ENCODE data around the gene DCTD. TPM values are rescaled to one million over a fixed set of nuclear protein-coding genes. Genes with fewer than 3 reads are reported as not detected.

Gene DCTD
- total RNA-seq, 1 experiment from 2014 or later = 69.0 TPM

- no peak for DNase-seq (ENCODE audit: extremely low read depth, low read depth)
Observed at GRCh38 chr4:182895791-182896292, 21.3 kb downstream of the DCTD start.

DNA sequence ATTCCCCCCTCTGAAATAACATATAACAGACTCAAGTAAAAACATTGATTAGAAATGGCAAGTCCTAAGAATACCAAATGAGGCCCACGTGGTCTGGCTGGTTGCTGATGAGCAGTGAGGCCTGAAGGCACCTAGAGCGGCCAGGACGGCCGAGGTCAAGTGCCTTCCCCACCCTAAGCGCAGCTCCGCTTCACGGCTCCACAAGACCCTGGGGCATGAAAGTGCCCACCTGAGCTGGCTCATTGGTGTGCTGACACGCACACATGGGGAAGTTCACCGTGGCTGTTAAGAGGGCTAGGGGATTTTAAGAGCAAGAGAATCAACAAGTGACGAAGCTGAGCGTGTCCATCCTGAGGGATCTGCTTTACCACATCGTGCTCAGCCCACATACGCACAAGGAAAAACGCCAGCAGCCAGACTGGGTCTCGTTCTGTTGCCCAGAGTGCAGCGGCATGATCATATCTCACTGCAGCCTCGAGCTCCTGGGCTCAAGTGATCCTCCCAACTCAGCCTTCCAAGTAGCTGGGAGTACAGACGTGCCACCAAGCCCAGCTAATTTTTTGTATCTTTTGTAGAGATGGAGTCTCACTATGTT is 22.4 kb downstream of the DCTD start:
- DNase-seq (ENCODE audit: extremely low read depth, low read depth) = no peak

- DNase-seq (ENCODE audit: extremely low read depth, low read depth) = no peak
Observed at GRCh38 chr4:182893474-182894080, 23.6 kb downstream of the DCTD start.

GRCh38 chr4:182893047-182893446 is 24.1 kb downstream of the DCTD start:
- DNase-seq (ENCODE audit: extremely low read depth, low read depth) = no peak

GRCh38 chr4:182890202-182890601 is 27.0 kb downstream of the DCTD start:
- DNase-seq (ENCODE audit: extremely low read depth, low read depth) = no peak

DNA sequence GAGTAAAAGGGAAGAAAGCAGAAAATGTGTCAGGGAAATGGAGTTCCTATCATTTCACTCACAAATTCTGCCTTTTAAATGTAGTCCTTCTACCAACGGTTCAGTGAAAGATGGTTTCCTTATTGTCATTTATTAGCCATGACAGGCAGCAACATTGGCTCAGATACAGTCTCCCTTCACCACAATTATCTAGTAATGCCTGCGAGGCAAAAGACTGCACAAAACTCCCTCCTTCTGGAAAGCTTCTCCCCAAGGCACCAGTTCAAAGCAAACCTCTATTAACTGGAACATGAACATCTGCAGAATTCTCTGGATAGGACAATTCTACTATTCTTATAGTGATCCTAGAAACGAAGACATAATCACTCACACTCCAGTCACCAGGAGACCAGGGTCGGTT is 28.3 kb downstream of the DCTD start:
- DNase-seq (ENCODE audit: extremely low read depth, low read depth) = no peak

DNA sequence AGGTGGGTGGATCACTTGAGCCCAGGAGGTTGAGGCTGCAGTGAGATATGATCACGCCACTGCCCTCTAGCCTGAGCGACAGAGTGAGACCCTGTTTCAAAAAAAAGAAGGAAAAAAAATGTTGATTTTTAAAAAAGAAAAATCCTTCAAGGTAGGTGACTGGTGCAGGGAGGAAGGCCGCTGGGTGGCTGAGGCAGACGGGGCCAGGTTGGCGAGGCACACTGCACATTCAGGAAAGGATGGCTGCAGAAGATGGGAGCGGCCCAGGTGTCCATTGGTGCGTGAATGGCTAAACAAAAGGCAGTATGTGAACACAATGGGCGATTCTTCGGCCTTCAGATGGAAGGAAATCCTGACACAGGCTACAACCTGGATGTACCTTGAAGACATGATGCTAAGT is 30.4 kb downstream of the DCTD start:
- DNase-seq (ENCODE audit: extremely low read depth, low read depth) = no peak

GRCh38 chr4:182886205-182886604 is 31.0 kb downstream of the DCTD start:
- DNase-seq (ENCODE audit: extremely low read depth, low read depth) = no peak

- no peak for DNase-seq (ENCODE audit: extremely low read depth, low read depth)
Observed at GRCh38 chr4:182885738-182886077, 31.5 kb downstream of the DCTD start.

DNA sequence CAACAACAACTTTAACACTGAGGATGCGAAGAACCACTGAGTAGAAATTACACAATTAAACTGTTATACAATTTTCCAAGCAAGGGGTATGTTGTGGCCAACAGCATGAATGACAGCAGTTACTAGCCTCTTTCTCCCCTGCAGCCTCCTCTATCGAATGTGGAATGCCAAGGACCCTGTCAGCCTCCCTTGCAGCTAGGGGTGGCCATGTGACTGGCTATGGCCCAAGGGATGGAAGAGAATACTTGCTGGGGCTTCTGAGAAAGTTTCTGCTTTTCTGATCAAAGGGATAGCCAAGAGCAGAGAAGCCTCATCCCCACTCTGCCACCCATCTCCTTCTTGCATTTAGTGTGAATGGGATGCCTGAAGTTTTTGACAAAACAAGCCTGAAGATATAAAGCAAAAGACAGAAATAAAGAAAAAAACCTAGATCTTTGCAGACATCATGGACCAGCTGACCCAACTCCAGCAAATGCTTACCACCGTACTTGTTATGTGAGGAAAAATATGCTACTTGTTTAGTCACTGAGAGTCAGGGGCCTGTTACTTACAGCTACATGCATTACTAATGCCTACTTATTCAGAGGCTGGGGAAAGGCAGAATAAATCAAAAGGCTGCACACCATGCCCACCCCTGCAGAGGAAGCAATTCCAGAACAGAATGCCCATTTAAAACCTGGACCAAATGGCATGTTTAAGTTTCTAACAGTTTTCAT is 32.0 kb downstream of the DCTD start:
- DNase-seq (ENCODE audit: extremely low read depth, low read depth) = no peak

DNA sequence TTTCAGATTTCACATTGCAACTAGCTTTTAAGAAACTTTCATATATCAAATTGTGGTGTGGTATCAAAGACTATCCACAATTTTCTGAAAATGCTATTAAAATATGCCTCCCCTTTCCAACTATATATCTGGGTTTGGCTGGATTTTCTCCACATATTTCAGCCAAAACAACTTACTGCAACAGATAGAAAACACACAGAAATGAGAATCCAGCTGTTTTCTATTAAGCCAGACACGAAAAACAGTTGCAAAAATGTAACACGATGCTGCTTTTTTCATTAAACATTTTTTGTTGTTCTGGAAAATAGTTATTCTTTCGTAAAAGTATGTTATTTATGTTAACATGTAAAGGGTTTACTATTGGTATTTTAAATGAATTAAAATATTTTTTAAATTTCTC is 33.1 kb downstream of the DCTD start:
- DNase-seq (ENCODE audit: extremely low read depth, low read depth) = no peak

- no peak for DNase-seq (ENCODE audit: extremely low read depth, low read depth)
Observed at GRCh38 chr4:182883351-182883750, 33.8 kb downstream of the DCTD start.

DNA sequence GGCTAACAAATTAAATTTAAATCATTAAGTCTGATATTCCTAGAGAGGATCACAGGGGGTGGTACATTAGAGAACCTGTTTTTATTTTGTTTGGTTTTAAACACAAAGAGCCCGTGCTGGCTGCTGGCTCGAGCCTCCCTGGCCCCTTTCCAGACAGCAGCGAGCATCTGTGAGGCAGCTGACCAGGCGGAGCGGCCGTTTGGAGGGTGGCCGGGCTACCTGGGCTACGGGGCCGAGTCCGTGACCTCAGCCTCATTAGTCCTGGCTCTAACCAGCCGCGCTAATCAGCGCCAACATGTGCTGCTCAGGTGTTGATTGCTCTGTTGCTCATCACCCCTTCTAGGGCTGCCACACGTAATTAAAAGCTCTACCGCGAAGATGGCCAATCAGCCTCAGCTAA is 35.3 kb downstream of the DCTD start:
- no peak for DNase-seq (ENCODE audit: extremely low read depth, low read depth)

GRCh38 chr4:182880387-182881356 is 36.5 kb downstream of the DCTD start:
- no peak for DNase-seq (ENCODE audit: extremely low read depth, low read depth)

- DNase-seq (ENCODE audit: extremely low read depth, low read depth) = no peak
Observed at GRCh38 chr4:182879913-182880312, 37.3 kb downstream of the DCTD start.

DNA sequence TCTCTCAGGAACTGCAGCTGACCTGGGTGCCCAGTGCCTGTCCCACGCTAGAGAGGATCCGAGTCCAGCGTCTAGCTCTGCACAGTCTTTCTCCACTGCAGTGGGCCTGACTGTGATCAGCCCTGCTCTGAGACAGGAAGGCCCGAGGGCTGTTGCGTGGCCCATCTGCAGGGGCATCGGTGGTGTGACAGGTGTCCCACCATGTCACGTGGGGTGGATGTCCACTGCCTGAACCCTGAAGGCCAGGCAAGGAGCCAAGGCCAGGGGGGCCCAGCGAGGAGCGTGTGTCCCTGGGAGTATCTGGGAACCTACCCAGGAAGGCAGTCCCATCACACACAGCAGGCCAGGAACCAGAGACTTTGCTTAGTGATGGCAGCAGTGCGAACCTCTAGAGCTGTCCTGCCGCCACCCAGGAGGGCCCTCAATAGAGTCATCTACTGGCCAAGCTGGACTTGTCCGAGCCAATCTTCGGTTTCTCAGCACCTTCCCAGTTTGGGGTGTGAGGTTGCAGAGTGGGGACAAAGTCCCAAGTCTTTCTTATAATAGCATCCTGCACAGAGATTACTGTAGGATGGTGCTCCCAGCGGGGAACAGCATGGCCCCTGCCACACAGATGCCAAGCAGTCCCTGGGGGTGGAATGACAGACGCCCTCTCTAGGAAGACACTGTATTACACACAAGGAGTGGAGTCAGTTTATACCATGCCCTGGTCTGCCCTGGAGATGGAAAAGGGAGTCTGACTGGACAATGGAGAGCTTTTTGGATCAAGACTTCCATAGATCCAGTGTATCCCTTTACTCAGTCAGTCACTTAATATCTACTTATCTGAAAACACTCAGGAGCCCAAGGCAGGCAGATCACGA is 38.3 kb downstream of the DCTD start:
- DNase-seq (ENCODE audit: extremely low read depth, low read depth) = no peak

DNA sequence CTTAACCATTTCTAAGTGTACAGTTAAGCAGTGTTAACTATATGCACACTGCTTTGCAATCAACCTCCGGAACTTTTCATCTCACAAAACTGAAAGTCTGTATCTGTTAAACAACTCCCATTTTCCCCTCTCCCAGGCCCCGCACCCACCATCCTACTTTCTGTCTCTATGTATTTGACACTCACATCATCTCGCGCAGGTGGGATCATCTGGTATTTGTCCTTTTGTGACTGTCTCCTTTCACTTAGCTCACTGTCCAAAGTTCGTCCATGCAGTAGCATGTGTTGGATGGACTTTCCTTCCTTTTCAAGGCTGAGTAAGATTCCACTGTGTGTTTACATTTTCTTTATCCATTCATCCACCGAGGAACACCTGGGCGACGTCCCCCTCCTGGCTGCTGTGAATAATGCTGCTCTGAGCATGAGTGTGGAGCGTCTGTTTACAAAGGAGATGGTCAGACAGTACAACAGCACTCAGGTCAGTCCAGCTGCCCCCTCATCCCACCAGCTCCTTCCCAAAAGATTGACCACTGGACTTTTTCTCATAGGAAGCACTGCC is 39.8 kb downstream of the DCTD start:
- DNase-seq (ENCODE audit: extremely low read depth, low read depth) = no peak

- no peak for DNase-seq (ENCODE audit: extremely low read depth, low read depth)
Observed at GRCh38 chr4:182876427-182876826, 40.8 kb downstream of the DCTD start.
